Measurements from ENCODE around the gene NDUFS8.

NDUFS8 gene

DNA sequence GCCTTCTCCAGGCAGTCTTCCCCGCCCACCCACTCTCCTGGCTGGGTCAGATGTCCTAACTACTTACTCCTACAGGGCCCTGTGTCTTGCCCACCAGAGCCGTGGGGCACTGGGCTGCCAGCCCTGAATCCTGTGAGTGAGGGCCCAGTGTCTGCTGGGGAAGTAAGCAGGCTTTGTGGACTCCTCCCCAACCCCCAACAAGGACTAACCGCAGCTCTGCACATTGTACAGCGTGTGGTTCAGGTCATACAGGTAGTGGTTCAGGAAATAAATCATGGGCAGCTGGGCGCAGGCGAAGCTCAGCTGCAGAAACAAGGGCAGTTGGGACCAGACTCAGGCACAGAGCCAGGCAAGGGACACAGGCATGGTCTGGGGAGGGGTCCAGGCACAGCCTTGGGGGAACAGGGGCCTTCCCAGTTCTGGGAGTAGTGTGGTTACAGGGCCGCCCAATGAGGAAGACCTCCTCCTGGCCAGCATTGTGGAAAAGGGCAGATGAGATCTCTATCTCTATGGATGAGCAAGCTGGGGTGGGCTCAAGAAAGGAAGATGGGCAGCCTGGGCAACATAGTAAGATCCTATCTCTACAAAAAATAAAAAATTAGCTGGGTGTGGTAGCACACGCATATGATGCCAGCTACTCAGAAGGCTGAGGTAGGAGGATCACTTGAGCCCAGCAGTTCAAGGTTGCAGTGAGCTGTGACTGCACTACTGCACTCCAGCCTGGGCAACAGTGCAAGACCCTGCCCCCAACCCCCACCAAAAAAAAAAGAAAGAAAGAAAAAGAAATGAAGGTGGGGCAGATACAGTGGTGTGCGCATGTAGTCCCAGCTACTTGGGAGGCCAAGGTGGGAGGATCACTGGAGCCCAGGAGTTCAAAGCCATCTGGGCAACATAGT is 32.1 kb upstream of the NDUFS8 start:
- Histone ChIP-seq H4K20me1 (ENCODE audit: insufficient read depth, low read length, poor library complexity, severe bottlenecking) (no peaks in the 10 kb centered on the region), H2AFZ (ENCODE audit: low read length) (no peak overlapping the region), H3K9me3 (ENCODE audit: insufficient read depth, low read depth, low read length) (no peaks in the 10 kb centered on the region), H3K79me2 (ENCODE audit: insufficient read depth, low read length) (no peaks in the 10 kb centered on the region), H3K4me3 (ENCODE audit: low read length, poor library complexity, severe bottlenecking) (no peak overlapping the region), H3K4me2 (ENCODE audit: low read depth, low read length, poor library complexity, severe bottlenecking) (peak overlapping the region; percentile 58), H3K9ac (ENCODE audit: low read depth, low read length, poor library complexity, severe bottlenecking) (no peak overlapping the region), H3K27me3 (ENCODE audit: insufficient read depth, low read length, poor library complexity, severe bottlenecking) (no peaks in the 10 kb centered on the region), H3K9me2 (replicated peaks; ENCODE audit: low read depth, low read length) (no peaks in the 10 kb centered on the region), H3K4me1 (ENCODE audit: insufficient read depth, low read length, poor library complexity, severe bottlenecking) (peaks cover 29% of the 10 kb centered on the region), H3F3A (ENCODE audit: low read depth) (no peaks in the 10 kb centered on the region), H3K36me3 (ENCODE audit: insufficient read depth, low read length) (no peaks in the 10 kb centered on the region)
- no peak for TF ChIP-seq EZH2phosphoT487 (IDR thresholded peaks at IDR 0.05; ENCODE audit: borderline replicate concordance)
- TF ChIP-seq, protein P1, sequence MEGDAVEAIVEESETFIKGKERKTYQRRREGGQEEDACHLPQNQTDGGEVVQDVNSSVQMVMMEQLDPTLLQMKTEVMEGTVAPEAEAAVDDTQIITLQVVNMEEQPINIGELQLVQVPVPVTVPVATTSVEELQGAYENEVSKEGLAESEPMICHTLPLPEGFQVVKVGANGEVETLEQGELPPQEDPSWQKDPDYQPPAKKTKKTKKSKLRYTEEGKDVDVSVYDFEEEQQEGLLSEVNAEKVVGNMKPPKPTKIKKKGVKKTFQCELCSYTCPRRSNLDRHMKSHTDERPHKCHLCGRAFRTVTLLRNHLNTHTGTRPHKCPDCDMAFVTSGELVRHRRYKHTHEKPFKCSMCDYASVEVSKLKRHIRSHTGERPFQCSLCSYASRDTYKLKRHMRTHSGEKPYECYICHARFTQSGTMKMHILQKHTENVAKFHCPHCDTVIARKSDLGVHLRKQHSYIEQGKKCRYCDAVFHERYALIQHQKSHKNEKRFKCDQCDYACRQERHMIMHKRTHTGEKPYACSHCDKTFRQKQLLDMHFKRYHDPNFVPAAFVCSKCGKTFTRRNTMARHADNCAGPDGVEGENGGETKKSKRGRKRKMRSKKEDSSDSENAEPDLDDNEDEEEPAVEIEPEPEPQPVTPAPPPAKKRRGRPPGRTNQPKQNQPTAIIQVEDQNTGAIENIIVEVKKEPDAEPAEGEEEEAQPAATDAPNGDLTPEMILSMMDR (conservative IDR thresholded peaks at IDR 0.05; ENCODE audit: low read length), result no peak

DNA sequence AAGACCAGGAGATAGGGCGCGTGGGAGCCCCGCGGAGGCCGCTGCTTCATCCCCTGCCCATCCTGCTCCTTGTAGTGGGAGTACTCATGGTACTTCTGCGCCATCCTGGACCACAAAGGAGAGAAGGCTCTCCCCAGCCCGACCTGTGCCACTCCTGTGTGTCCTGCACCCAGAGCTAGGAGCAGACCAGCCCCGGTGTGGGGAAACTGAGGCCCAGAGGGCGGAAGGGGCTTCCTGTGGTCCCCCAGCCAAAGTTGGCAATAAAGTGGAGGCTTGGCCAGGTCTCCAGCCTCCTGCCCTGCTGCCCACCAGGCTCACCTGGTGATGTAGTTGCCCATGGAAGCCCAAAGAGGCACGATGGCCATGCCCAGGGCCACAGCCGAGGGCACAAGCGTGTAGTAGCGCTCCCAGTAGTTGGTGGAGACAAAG is 31.3 kb upstream of the NDUFS8 start:
- H3K4me1 ChIP-seq (ENCODE audit: insufficient read depth, low read length, poor library complexity, severe bottlenecking), result peaks cover 29% of the 10 kb centered on the region
- H3F3A ChIP-seq (ENCODE audit: low read depth), result no peaks in the 10 kb centered on the region
- no peak overlapping the region for H3K9ac ChIP-seq (ENCODE audit: low read depth, low read length, poor library complexity, severe bottlenecking)
- no peaks in the 10 kb centered on the region for H3K9me3 ChIP-seq (ENCODE audit: insufficient read depth, low read depth, low read length)
- H2AFZ ChIP-seq (ENCODE audit: low read length), result no peak overlapping the region
- TF ChIP-seq, protein P1 (conservative IDR thresholded peaks at IDR 0.05; ENCODE audit: low read length), result no peak
- no peak for TF ChIP-seq EZH2phosphoT487 (IDR thresholded peaks at IDR 0.05; ENCODE audit: borderline replicate concordance)
- H3K36me3 ChIP-seq (ENCODE audit: insufficient read depth, low read length), result no peaks in the 10 kb centered on the region
- no peaks in the 10 kb centered on the region for H3K79me2 ChIP-seq (ENCODE audit: insufficient read depth, low read length)
- no peaks in the 10 kb centered on the region for H3K9me2 ChIP-seq (replicated peaks; ENCODE audit: low read depth, low read length)
- no peaks in the 10 kb centered on the region for H4K20me1 ChIP-seq (ENCODE audit: insufficient read depth, low read length, poor library complexity, severe bottlenecking)
- H3K4me3 ChIP-seq (ENCODE audit: low read length, poor library complexity, severe bottlenecking), result no peak overlapping the region
- H3K27me3 ChIP-seq (ENCODE audit: insufficient read depth, low read length, poor library complexity, severe bottlenecking), result no peaks in the 10 kb centered on the region
- H3K4me2 ChIP-seq (ENCODE audit: low read depth, low read length, poor library complexity, severe bottlenecking), result peak overlapping the region; percentile 58

DNA sequence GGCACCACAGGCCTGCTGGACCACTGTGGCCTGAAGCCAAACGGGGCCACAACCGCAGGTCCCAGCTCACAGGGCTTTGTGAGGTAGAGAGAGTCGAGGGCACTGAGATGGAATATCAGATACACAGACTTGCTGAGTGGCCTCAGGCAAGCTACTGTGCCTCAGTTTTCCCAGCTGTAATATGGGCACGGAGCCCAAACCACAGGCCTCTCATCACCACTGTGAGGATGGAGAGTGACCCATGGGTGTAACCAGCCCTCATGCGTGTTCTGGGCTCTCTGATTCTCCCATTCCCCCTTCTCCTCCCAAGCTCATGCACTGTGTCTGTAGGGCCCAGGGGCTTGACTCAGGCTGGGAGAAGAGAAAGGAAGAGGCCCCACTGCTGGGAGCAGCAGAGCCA is 30.8 kb upstream of the NDUFS8 start:
- Histone ChIP-seq H3K4me1 (ENCODE audit: insufficient read depth, low read length, poor library complexity, severe bottlenecking) (peaks cover 29% of the 10 kb centered on the region), H3K9me2 (replicated peaks; ENCODE audit: low read depth, low read length) (no peaks in the 10 kb centered on the region), H3K4me3 (ENCODE audit: low read length, poor library complexity, severe bottlenecking) (no peak overlapping the region), H4K20me1 (ENCODE audit: insufficient read depth, low read length, poor library complexity, severe bottlenecking) (no peaks in the 10 kb centered on the region), H3K4me2 (ENCODE audit: low read depth, low read length, poor library complexity, severe bottlenecking) (no peak overlapping the region), H3K27me3 (ENCODE audit: insufficient read depth, low read length, poor library complexity, severe bottlenecking) (no peaks in the 10 kb centered on the region), H3K9me3 (ENCODE audit: insufficient read depth, low read depth, low read length) (no peaks in the 10 kb centered on the region), H3K79me2 (ENCODE audit: insufficient read depth, low read length) (no peaks in the 10 kb centered on the region), H3K9ac (ENCODE audit: low read depth, low read length, poor library complexity, severe bottlenecking) (no peak overlapping the region), H3K36me3 (ENCODE audit: insufficient read depth, low read length) (no peaks in the 10 kb centered on the region), H2AFZ (ENCODE audit: low read length) (no peak overlapping the region), H3F3A (ENCODE audit: low read depth) (no peaks in the 10 kb centered on the region)
- TF ChIP-seq EZH2phosphoT487 (IDR thresholded peaks at IDR 0.05; ENCODE audit: borderline replicate concordance), result no peak
- TF ChIP-seq, protein P1 (conservative IDR thresholded peaks at IDR 0.05; ENCODE audit: low read length), result no peak
